A172 (cell line): Measurements from ENCODE around the gene ZNF624. TPM values are rescaled to one million over a fixed set of nuclear protein-coding genes. Genes with fewer than 3 reads are reported as not detected.
"Not testable (repeated sequence)": the region's sequence is repeated elsewhere in the genome, so short reads cannot be mapped to it uniquely, and the experiment has no call there.

Experiments used
- DNase-seq: peaks from one replicate; pipeline ENCODE4 v3.0.0-alpha.2; 2015; ENCODE audit warnings: low spot score
- total RNA-seq: library from RNA; depleted of rRNA; stranded (reverse); fragments of >200 nt; shearing (Covaris generic); gene quantifications from 2 replicates; pipeline ENCODE4 v1.2.3, GENCODE V29; 2014; rRNA removed

The ZNF624 gene
- total RNA-seq: 6.8 and 8.8 TPM in 2 replicates

GRCh38 chr17:16653367-16654041 is at the start of gene ZNF624:
Gene ZNF624 (minus strand): TSS chr17:16653850.
- DNase-seq: peak; percentile 94

DNA sequence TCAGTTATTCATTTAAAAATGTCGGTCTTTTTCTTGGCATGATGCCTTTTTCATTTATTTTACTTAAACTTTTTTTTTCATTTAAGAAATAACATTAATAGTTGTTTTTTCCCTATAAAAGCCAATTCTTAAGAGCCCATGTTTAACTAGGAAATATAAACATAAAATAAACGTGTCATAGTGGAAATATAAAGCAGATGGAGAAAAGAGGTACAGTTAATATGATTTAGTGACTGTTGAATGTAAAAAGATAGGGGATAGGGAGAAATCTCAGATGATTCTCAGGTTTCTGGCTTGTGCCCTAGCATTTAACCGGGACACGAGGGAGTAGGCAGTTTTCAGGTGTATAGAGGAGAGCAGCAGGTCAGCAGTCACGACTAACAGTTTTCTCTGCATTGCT is 44.0 kb upstream of the ZNF624 start:
- DNase-seq: not testable (repeated sequence)

GRCh38 chr17:16690447-16690846 is 36.8 kb upstream of the ZNF624 start:
- not testable (repeated sequence) for DNase-seq

DNA sequence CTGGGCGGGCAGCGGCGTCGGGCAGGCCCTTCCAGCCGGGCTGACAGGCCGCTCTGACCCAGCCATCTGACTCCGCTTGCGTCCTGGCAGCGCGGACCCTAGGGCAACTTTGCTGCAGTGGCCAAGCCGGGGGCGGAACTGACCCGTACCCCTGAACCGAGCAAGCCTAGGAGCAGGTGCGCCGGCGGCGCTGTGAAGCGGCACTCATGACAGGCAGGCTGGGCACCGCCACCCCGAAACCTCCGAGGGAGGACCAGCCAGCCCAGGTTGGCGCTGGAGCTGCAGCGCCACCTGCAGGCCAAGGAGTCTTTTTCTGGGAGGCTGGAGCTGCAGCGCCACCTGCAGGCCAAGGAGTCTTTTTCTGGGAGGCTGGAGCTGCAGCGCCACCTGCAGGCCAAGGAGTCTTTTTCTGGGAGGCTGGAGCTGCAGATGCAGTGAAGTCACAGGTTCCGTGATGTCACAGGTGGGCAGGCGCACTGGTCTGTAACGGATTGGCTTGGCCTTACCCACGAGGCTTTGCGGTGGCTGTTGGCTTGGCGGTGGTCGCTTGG is 36.2 kb upstream of the ZNF624 start, which contains the start of gene CCDC144A:
CCDC144A (plus strand) TSS at position 511 of the 551 bp plus-strand sequence. CDS start 160 bp downstream, outside the sequence.
- peak; percentile 11 for DNase-seq

- DNase-seq: not testable (repeated sequence)
Measured at GRCh38 chr17:16687151-16687550, 33.5 kb upstream of the ZNF624 start.

DNA sequence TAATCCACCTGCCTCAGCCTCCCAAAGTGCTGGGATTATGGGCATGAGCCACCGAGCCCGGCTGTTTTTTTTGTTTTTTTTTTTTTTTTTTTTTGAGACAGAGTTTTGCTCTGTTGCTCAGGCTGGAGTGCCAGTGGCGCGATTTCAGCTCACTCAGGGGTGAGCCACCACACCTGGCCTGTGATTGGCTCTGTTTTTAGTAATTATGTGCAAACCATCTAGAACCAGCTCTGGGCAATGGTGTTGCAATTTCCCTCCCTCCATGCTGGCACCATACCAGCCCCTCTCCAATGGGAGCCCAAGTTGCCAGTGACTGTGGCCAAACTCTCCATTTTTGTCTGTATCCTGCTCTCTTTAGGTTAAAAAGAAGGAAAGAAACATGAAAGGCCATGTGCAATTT is 32.4 kb upstream of the ZNF624 start:
- DNase-seq: not testable (repeated sequence)

- not testable (repeated sequence) for DNase-seq
Measured at GRCh38 chr17:16683290-16684138, 29.9 kb upstream of the ZNF624 start.

DNA sequence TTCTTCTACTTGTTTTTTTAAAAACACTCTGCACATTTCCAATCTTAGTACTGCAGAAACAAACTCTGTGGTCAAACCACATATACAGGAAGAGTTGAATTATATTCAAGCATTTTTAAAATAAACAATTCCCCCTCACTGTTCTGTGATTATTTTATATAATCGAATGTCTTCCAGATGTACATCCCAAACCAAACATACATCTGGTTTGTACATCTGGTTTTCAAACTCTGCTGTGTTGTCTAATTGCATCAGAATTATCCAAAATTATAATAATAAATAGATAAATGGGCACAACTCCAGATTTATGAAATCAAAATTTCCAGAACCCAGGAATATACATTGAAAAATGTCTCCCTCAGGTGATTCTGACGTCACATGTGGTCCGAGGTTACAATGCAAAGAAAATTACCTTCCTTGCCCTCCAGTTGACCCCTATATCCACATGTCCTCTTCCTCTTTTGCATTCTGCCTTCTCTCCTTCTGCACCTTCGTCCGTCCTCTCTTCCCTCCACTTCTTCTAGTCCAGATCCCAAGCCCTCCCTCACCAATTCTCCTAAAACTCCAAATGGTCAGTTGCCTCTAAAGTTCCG is 23.1 kb upstream of the ZNF624 start:
- DNase-seq: no peak

DNA sequence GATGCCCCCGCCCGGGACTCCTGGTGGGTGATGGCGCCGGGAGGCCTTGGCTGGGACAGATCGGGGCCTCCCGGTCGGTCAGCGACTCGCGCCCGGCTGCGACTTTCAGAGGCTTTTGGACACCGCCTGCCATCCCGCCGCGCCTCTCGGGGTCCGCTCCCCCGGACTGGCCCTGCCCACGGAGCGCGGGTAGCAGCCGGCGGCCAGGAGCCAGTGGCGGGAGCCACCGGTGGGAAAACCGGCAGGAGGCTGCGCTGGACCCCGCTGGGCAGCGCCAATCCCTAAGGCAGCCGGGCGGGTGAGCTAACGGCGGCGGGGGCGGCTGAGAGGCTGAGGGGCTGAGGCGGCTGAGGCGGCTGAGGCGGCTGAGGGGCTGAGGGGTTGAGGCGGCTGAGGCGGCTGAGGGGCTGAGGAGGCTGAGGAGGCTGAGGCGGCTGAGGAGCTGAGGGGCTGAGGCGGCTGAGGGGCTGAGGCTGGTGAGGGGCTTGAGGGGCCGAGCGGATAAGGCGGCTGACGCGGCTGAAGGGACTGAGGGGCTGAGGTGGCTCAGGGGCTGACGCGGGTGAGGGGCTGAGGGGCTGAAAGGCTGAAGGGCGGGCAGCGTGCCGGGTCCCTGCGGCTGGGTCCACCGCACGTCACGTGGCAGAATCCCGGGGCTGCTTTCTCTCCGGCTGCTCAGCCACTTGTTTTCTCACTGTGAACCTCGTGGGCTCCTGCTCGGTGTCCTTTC is 13.4 kb upstream of the ZNF624 start:
- DNase-seq: not testable (repeated sequence)

DNA sequence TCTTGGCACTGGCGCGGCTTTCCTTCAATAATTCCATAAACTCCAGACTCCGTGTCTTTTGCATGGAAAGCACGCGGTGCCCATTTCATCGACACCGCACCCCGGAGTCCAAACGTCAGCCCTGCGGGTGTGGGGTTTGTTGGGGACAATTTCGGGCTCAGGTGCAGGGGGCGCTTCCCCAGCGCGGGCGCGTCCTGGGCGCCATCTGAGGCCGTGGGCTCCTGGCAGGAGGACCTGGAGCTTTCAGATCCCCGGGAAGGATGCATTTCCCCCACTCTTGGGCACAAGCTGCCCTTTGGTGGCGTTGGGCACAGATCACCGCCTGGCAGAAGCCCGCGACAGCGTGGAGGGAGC is 12.9 kb upstream of the ZNF624 start:
- not testable (repeated sequence) for DNase-seq

DNA sequence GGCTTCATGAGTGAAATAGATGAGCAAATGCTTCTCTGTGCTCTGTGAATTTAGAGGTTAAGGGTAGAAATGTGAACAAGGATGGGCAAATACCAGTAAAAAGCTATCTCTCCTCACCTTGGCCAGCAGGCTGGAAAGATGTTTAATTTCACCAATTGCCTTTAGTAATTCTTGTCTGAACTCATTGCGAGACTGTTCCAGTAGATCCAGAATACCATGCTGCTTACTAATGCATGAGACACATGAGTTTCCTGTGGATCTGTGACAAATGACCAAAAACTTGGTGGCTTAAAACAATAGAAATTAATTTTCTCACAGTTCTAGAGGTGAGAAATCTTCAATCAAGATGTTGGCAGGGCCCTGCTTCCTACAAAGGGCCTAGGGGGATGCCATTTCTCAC is 9.3 kb upstream of the ZNF624 start:
- peak; percentile 42 for DNase-seq

DNA sequence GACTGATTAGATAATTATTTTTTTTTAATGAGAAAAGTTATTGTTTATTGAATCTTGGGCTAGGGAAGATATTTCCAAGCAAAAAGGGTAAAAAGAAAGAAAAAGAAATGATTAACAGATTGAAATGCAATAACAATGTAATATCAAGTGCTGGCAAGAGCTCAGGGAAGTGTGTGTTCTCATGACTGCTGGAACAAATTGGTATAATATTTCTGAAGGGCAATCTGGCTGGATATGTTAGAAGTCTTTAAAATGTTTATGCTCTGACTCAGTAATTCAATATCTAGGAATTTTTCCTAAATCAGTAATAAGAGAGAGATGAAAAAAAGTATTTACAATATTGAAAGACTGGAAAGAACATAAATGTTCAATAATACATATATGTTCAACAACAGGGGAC is 7.6 kb upstream of the ZNF624 start:
- no peak for DNase-seq

GRCh38 chr17:16652847-16653366 is 743 bp downstream of the ZNF624 start:
- no peak for DNase-seq

DNA sequence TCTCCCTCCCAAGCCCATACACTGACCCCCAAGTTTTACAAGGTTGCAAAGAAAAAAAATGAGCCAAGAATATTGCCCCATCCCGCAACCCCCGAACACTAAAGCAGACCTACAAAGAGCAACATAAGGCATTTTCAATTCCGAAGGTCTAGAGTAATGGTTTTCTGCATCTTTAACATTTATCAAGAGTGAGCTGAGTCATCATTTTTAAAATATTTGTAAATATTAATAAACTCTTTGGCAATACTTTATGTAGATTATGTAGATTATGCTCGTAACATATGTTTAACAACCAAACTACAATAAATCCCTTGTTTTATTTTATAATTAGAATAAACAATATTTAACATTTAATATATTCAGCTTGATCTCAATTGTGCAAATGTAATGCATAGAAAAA is 1.4 kb downstream of the ZNF624 start:
- DNase-seq: no peak

- DNase-seq: no peak
Measured at GRCh38 chr17:16649585-16649984, 4.1 kb downstream of the ZNF624 start.

DNA sequence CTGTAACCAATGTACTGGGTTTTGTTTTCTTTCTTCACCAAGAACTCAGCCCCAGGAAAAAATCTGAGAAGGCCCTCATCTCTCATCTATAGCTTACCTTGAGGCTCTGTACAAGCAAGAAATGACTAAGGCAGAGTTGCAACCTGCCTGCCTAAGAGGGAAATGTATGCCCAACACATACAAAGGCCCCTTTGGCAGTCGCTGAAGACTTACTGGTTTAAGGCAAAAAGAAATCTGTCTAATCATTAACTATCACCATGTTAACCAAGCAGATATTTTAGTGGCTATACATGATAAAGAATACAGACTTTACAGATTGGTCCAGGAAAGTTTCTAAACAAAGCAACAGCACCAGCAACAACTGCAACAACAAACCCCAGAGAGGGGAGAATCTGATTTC is 14.2 kb downstream of the ZNF624 start:
- DNase-seq: no peak

DNA sequence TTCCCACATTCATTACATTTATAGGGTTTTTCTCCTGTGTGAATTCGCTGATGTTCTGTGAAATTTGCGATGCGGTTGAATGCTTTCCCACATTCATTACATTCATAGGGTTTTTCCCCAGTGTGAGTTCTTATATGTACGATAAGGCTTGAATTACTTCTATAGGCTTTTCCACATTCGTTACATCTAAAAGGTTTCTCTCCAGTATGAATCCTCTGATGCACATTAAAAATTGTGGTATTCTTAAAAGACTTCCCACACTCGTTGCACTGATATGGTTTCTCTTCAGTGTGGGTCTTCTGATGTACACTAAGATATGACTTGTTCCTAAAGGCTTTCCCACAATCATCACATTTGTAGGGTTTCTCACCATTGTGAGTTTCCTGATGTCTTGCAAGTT is 30.4 kb downstream of the ZNF624 start:
- no peak for DNase-seq

DNA sequence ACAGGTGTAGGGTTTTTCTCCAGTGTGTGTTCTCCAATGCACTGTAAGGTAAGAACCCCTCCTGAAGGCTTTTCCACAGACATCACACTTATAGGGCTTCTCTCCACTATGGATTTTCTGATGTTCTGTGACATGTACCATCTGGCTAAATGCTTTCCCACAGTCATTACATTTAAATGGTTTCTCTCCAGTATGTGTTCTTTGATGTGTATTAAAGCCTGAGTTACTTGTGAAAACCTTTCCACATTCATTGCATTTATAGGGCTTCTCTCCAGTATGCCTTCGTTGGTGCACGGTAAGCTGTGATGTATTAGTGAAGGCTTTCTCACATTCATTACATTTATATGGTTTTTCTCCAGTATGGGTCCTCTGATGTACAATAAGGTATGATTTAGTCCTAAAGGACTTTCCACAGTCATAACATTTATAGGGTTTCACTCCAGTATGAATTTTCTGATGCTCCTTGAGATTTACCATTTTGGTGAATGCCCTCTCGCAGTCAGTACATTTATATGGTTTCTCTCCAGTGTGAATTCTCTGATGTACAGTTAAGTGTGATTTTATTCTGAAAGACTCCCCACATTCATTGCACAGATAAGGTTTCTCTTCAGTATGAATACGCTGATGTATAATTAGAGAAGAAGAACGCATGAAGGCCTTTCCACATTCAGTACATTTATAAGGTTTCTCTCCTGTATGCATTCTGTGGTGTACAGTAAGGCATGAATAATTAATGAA is 30.9 kb downstream of the ZNF624 start:
- no peak for DNase-seq

DNA sequence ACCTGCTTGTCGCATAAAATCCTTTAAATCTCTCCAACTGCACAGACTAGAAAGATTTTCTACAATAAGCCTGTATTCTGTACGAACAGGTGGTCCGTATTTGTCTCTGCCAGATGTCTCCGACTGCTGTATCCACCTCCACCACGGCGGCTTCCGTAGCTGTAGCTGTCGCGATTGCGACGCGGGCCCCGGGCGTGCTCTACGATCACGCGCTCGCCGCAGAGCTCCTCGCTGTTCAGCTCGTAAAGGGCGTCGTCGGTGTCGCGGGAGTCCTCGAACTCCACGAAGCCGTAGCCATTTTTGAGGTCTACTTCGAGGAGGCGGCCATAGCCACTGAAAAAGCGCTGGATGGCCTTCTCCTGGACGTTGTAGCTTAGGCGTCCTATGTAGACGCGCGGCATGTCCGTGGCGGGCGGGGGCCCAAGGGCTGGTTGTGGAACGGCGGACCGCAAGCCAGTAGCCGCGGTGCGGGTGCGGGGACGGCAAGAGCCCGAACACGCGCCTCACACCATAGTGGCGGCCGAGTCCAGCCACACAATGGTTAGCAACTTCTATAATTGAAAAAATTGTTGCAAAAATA is 36.1 kb downstream of the ZNF624 start:
- DNase-seq: no peak

- no peak for DNase-seq
Measured at GRCh38 chr17:16599537-16599936, 54.1 kb downstream of the ZNF624 start.
